H9 (cell line): ENCODE results near the gene NAP1L1. TPM values are rescaled to one million over a fixed set of nuclear protein-coding genes. Genes with fewer than 3 reads are reported as not detected.

Experiments used
- DNase-seq: peaks from one replicate; pipeline ENCODE4 v3.0.0-alpha.2; 2017
- H2AFZ ChIP-seq: one replicate; pipeline ENCODE4 v1.6.1; 2013; ENCODE audit warnings: mild to moderate bottlenecking, low read length, control low read depth, moderate library complexity
- H2AK5ac ChIP-seq: 2 replicates; pipeline ENCODE4 v1.6.1; 2013; ENCODE audit warnings: low read length, control low read depth, mixed read lengths; ENCODE audit not compliant: insufficient read length
- H2BK120ac ChIP-seq: one replicate; pipeline ENCODE4 v1.6.1; 2013; ENCODE audit warnings: low read depth, mild to moderate bottlenecking, low read length, control low read depth, inconsistent platforms; ENCODE audit not compliant: poor library complexity, severe bottlenecking
- H2BK12ac ChIP-seq: 2 replicates; pipeline ENCODE4 v1.6.1; 2013; ENCODE audit warnings: low read length, control low read depth, mixed read lengths, low read depth; ENCODE audit not compliant: insufficient read length
- H2BK15ac ChIP-seq: 2 replicates; pipeline ENCODE4 v1.6.1; 2013; ENCODE audit warnings: low read depth, low read length, control low read depth
- H2BK20ac ChIP-seq: one replicate; pipeline ENCODE4 v1.6.1; 2013; ENCODE audit warnings: low read depth, mild to moderate bottlenecking, low read length, control low read depth, inconsistent platforms; ENCODE audit not compliant: poor library complexity, severe bottlenecking
- H2BK5ac ChIP-seq: 2 replicates; pipeline ENCODE4 v1.6.1; 2013; ENCODE audit warnings: low read length, control low read depth, mixed read lengths; ENCODE audit not compliant: insufficient read length
- H3K14ac ChIP-seq: 2 replicates; pipeline ENCODE4 v1.6.1; 2013; ENCODE audit warnings: low read length, control low read depth; ENCODE audit not compliant: insufficient read depth
- H3K18ac ChIP-seq: 2 replicates; pipeline ENCODE4 v1.6.1; 2013; ENCODE audit warnings: low read depth, mild to moderate bottlenecking, mixed read lengths, low read length, control low read depth; ENCODE audit not compliant: insufficient read length
- H3K23ac ChIP-seq: 2 replicates; pipeline ENCODE4 v1.6.1; 2013; ENCODE audit warnings: low read length, control low read depth, mixed read lengths, low read depth; ENCODE audit not compliant: insufficient read length
- H3K23me2 ChIP-seq: 2 replicates; pipeline ENCODE4 v1.6.1; 2013; ENCODE audit warnings: low read depth, mild to moderate bottlenecking, mixed read lengths, low read length, control low read depth; ENCODE audit not compliant: insufficient read length, poor library complexity, severe bottlenecking
- H3K27ac ChIP-seq: 2 replicates; pipeline ENCODE4 v1.5.1; 2013; ENCODE audit warnings: low read length, control low read depth, mixed read lengths, low read depth; ENCODE audit not compliant: insufficient read length
- H3K27me3 ChIP-seq: 2 replicates; pipeline ENCODE4 v1.6.1; 2013; ENCODE audit warnings: low read length, control low read depth, inconsistent platforms; ENCODE audit not compliant: insufficient read depth
- H3K4ac ChIP-seq: 2 replicates; pipeline ENCODE4 v1.6.1; 2013; ENCODE audit warnings: low read depth, mild to moderate bottlenecking, control low read depth, inconsistent platforms, low read length, moderate library complexity
- H3K4me1 ChIP-seq: 2 replicates; pipeline ENCODE4 v1.6.1; 2013; ENCODE audit warnings: low read length, control low read depth, inconsistent platforms; ENCODE audit not compliant: insufficient read depth
- H3K4me2 ChIP-seq: 2 replicates; pipeline ENCODE4 v1.6.1; 2013; ENCODE audit warnings: low read length, control low read depth, mixed read lengths; ENCODE audit not compliant: insufficient read length, insufficient read depth
- H3K56ac ChIP-seq: 2 replicates; pipeline ENCODE4 v1.6.1; 2013; ENCODE audit warnings: low read depth, mild to moderate bottlenecking, mixed read lengths, low read length, control low read depth; ENCODE audit not compliant: insufficient read length
- H3K79me1 ChIP-seq: 2 replicates; pipeline ENCODE4 v1.6.1; 2013; ENCODE audit warnings: low read depth, mild to moderate bottlenecking, moderate library complexity, low read length, control low read depth, inconsistent platforms; ENCODE audit not compliant: insufficient read depth, poor library complexity, severe bottlenecking
- H3K79me2 ChIP-seq: 2 replicates; pipeline ENCODE4 v1.6.1; 2013; ENCODE audit warnings: low read length, control low read depth, inconsistent platforms; ENCODE audit not compliant: insufficient read depth
- H3K9ac ChIP-seq: 2 replicates; pipeline ENCODE4 v1.6.1; 2013; ENCODE audit warnings: low read length, control low read depth, mixed read lengths; ENCODE audit not compliant: insufficient read length; ENCODE audit errors: extremely low read depth
- H3K9me3 ChIP-seq: one replicate; pipeline ENCODE4 v1.6.1; 2013; ENCODE audit warnings: low read depth, low read length, inconsistent platforms; ENCODE audit not compliant: control insufficient read depth
- H3T11ph ChIP-seq: one replicate; pipeline ENCODE4 v1.6.1; 2013; ENCODE audit warnings: mild to moderate bottlenecking, low read length, control low read depth, inconsistent platforms
- H4K20me1 ChIP-seq: one replicate; pipeline ENCODE4 v1.6.1; 2013; ENCODE audit not compliant: control insufficient read depth, insufficient read length, insufficient read depth
- H4K5ac ChIP-seq: 2 replicates; pipeline ENCODE4 v1.6.1; 2013; ENCODE audit warnings: low read depth, mild to moderate bottlenecking, mixed read lengths, low read length, control low read depth; ENCODE audit not compliant: insufficient read length
- H4K8ac ChIP-seq: replicated peaks from 2 replicates; pipeline ENCODE4 v1.6.1; 2013; ENCODE audit warnings: low read length, control low read depth, mixed read lengths, low read depth; ENCODE audit not compliant: insufficient read length
- H4K91ac ChIP-seq: 2 replicates; pipeline ENCODE4 v1.6.1; 2013; ENCODE audit warnings: low read depth, mild to moderate bottlenecking, moderate library complexity, mixed read lengths, low read length, control low read depth; ENCODE audit not compliant: insufficient read length
- H3K27ac Mint-ChIP-seq, 3 experiments: 2 replicates in 2 of 3; 3 replicates in 1 of 3; pipeline ENCODE4 v1.8.0; 2020 to 2021; ENCODE audit warnings: mixed read lengths in 3 of 3, mild to moderate bottlenecking in 1 of 3, moderate library complexity in 1 of 3
- H3K27me3 Mint-ChIP-seq: 2 replicates; pipeline ENCODE4 v1.8.0; 2021; ENCODE audit warnings: low read depth, mild to moderate bottlenecking, moderate library complexity, mixed read lengths
- H3K36me3 Mint-ChIP-seq, 3 experiments: 2 replicates in 2 of 3; 3 replicates in 1 of 3; pipeline ENCODE4 v1.8.0; 2020 to 2021; ENCODE audit warnings: low read depth in 3 of 3, mixed read lengths in 3 of 3; ENCODE audit not compliant: insufficient read depth in 1 of 3
- H3K4me1 Mint-ChIP-seq, 2 experiments: 2 replicates each; pipeline ENCODE4 v1.8.0; 2020; ENCODE audit warnings: mixed read lengths in 2 of 2
- H3K4me3 Mint-ChIP-seq, 2 experiments: 2 replicates in 1 of 2; 3 replicates in 1 of 2; pipeline ENCODE4 v1.8.0; 2020 to 2021; ENCODE audit warnings: mild to moderate bottlenecking in 2 of 2, mixed read lengths in 2 of 2, moderate library complexity in 1 of 2
- H3K9me3 Mint-ChIP-seq, 2 experiments: 2 replicates in 1 of 2; 3 replicates in 1 of 2; pipeline ENCODE4 v1.8.0; 2020; ENCODE audit warnings: mild to moderate bottlenecking in 2 of 2, mixed read lengths in 2 of 2, moderate library complexity in 1 of 2
- CTCF ChIP-seq: fragments of 200-600 bp; sonication (generic); conservative IDR thresholded peaks from 3 replicates; pipeline ENCODE4 v1.8.0; 2021; ENCODE audit warnings: antibody characterized with exemption, mild to moderate bottlenecking
- WGBS: extraction: QIAGEN DNeasy Blood & Tissue Kit; methylation state at CpG from one replicate; pipeline ENCODE4 v1.1.7; 2013; ENCODE audit warnings: missing lambda C conversion rate, low lambda C conversion rate, mixed read lengths; ENCODE audit not compliant: insufficient read length; ENCODE audit errors: extremely low coverage; 5-methylcytosine and 5-hydroxymethylcytosine counted together
- total RNA-seq: library from RNA; stranded (reverse); gene quantifications from 2 replicates; pipeline ENCODE4 v1.2.1, GENCODE V29; 2021

NAP1L1 gene
- total RNA-seq, 1 experiment from 2014 or later: 1,012 TPM

- no peak overlapping the region for H3T11ph ChIP-seq
- no peak overlapping the region for H2BK20ac ChIP-seq
- no peak overlapping the region for H3K14ac ChIP-seq
- no peak overlapping the region for H3K18ac ChIP-seq
- peak overlapping the region; percentile 84 for H3K4me2 ChIP-seq
- no peak overlapping the region for H2AFZ ChIP-seq
- H4K8ac ChIP-seq: no peak overlapping the region
- peaks cover 3% of the 10 kb centered on the region; the same call in 1 of the 2 replicates for H3K4me1 ChIP-seq
- H3K23ac ChIP-seq: no peak overlapping the region
- no peak overlapping the region for H3K4ac ChIP-seq
- no peaks in the 10 kb centered on the region for H3K27me3 ChIP-seq
- Mint-ChIP-seq H3K4me1 (peaks cover 44 to 48% of the 10 kb centered on the region in 2 experiments), H3K36me3 (peaks cover 22 to 40% (median 38%) of the 10 kb centered on the region in 3 experiments), H3K27ac (peak overlapping the region; percentile 97 to 98 (median 98)), H3K27me3 (peaks cover 7% of the 10 kb centered on the region), H3K9me3 (no peaks in the 10 kb centered on the region), H3K4me3 (peak overlapping the region; percentile 97)
- no peak for DNase-seq
- TF ChIP-seq CTCF: no peak
- H2BK12ac ChIP-seq: no peak overlapping the region
- H3K23me2 ChIP-seq: peaks cover 15% of the 10 kb centered on the region
- no peaks in the 10 kb centered on the region for H3K79me1 ChIP-seq
- no peak overlapping the region for H3K27ac ChIP-seq
- H4K5ac ChIP-seq: no peak overlapping the region
- H3K9ac ChIP-seq: peak overlapping the region; percentile 79
- no peak overlapping the region for H3K56ac ChIP-seq
- H2AK5ac ChIP-seq: no peak overlapping the region
- H4K91ac ChIP-seq: no peak overlapping the region
- H3K79me2 ChIP-seq: peaks cover 52% of the 10 kb centered on the region
- no peak overlapping the region for H2BK15ac ChIP-seq
- H2BK120ac ChIP-seq: no peak overlapping the region
- H3K9me3 ChIP-seq: no peaks in the 10 kb centered on the region
- H2BK5ac ChIP-seq: no peak overlapping the region
- WGBS: no CpG with 5 or more reads among the region's 14 CpGs
- H4K20me1 ChIP-seq: no peaks in the 10 kb centered on the region
These were observed 1.1 kb downstream of the NAP1L1 start for GRCh38 chr12:76083246-76083903.
